Measurements from ENCODE around the gene LIN28B.
"Not testable (repeated sequence)": the region's sequence is repeated elsewhere in the genome, so short reads cannot be mapped to it uniquely, and the experiment has no call there.

The LIN28B gene

DNA sequence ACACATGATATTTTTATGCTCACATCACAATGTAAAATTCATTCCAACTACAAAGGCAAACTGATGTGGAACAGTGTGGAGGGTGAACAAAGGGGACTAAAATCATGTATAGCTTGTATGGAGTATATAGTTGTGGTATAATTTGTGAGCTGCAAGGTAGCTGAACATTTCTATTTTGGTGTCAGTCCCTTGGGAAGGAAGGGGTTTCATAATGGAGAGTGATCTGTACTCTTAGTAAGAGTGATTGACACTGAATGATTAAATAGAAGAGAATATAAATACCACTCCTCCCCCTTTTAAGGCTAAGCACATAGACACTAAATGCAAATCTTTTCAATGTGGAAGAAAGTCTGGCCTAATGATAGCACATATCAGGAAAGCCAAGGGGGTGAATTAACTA lies 118.3 kb downstream of the LIN28B start:
- no peak for DNase-seq

DNA sequence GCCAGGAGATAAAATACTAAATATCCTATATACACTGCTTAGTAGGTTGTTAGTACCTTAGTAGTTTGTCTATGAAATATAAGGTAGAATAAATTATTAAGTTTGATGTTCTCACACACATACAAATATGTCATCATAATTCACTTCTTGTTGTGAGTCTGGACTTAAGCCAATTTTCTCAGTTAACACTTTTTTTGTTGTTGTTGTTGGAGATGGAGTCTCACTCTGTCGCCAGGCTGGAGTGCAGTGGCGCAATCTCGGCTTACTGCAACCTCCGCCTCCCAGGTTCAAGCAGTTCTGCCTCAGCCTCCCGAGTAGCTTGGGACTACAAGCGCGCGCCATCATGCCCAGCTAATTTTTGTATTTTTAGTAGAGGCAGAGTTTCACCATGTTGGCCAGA lies 119.5 kb downstream of the LIN28B start:
- DNase-seq: not testable (repeated sequence)

DNA sequence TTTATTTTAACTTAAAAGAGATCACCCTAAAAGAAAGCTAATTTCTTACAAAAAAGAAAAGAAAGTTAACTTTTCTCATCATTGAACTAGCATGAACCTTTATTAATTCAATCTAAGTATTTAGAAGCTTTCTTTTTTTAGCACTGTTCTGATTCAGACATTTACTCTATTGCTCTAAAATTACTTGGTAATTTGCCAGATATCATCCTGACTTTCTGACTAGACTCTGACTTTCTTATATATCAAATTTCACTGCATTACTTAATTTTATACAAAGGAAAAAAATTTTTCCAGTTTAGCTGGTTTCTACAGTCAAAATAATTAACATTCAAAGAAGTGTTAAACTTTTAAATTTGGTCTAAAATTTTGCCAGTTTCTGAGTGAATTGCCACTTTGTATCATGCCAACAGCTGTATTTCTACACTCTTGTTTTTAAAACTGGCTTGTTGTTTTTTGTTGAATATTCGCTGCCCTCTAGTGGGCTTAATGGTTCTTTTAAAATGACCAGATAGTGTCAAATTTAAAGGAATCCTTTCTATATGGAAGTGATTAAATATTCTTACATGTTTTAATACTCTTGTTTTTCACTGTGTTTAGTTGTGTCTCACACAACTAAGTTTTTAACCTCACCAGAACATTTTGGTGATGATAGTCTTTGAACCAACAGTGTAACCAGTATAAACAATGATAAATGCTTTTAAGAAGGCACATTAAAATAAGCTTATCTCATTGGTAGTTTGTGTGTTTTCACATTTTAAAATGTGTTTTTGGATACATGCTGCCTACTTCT lies 120.9 kb downstream of the LIN28B start:
- no peak for DNase-seq

DNA sequence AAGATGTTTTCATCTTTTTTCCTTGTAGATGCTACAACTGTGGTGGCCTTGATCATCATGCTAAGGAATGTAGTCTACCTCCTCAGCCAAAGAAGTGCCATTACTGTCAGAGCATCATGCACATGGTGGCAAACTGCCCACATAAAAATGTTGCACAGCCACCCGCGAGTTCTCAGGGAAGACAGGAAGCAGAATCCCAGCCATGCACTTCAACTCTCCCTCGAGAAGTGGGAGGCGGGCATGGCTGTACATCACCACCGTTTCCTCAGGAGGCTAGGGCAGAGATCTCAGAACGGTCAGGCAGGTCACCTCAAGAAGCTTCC lies 121.4 kb downstream of the LIN28B start:
- no peak for DNase-seq

DNA sequence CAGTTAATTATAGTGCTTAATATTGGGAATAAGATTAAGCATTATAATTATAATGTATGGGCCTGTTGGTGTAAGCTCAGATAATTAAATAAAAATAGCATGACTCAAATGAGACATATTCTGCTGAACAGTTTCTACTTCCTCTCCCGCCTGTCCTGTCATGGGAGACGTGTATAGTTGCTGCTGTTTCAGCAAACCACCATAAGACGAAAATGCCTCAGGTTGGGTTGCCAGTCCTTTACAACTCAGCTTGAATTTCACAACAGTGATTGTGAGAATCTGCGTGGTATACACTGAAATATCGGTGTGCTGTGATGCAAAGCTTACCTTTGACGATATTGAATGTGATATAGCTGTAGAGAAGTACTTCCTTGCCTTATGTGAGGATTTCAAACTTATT lies 123.4 kb downstream of the LIN28B start:
- DNase-seq: no peak

DNA sequence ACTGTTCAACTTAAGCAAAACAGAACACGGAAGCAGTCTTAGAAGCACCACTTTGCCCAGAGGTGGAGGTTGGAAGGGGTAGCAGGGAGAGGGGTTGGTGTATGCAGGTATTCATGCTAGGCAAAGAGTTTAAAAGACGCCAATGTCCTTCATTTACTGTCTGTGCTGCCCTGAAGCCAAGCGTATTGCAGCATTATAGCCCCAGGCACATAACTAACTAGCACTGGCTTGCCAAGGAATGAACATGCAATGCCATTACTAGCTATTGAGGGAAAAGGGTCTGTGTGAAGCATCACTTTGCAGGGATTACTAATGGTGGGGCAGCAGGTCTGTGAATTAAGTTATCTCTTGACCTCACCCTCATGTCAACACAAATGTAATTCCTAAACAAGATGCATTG lies 124.8 kb downstream of the LIN28B start:
- not testable (repeated sequence) for DNase-seq

DNA sequence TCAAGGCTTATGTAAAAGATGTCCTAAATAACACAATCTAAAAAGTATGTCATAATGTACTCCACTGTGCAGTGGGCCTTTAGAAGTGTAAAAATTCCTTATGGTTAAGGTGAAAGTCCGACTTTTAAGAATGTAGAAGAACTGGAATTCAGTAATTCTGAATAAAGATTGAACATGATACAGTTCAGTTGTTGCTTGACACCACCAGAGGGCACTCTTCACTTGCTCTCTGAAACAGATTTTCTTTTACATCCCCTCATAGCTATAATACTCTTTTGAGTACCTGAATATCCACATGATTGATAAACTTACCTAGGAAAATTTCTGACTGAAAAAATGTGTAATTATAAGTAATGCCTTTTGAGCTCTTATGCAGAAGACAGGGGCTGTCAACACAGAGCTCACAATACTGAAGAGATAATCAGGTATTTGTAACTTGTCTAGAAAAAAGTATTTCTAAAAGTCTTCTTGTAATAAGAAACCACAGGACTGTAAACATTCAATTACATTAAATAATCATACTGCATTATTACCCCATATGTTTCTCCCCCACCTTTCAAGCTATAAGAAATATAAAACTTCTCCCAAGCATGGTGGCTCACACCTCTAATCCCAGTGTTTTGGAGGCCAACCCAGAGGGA lies 130.8 kb downstream of the LIN28B start:
- DNase-seq: peak; percentile 29

DNA sequence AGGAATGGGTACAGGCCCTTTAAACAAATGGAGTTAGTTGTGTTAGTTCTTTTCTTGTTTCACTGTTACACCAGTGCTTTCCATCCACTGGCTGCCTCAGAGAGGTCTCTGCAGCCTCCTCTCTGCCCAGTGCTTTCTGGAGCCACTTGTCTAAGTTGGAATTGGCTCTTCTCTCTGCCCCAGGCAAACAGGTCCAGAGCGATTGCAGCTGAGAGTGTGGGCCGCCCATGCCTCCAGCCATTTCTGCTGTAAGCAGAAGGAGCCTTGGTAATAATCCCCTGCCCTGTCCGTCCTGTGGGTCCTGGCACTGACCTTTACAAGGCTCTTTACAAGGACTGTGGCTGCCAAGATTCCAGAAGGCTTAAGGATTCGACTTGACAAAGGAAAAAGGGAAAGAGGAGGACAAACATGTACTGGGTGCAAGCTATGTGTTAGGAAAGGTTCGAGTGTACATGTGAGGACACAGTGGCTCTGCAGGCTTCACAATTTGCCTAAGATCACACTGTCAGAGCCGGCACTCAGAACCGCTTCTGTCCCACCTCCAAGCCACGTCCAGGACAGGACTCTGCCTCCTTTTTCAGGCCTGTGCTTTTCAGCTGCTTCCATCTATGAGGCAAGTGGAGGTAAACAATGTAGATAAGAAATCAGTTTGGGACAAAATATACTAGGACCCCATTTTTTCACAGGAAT lies 134.4 kb downstream of the LIN28B start:
- DNase-seq: no peak

DNA sequence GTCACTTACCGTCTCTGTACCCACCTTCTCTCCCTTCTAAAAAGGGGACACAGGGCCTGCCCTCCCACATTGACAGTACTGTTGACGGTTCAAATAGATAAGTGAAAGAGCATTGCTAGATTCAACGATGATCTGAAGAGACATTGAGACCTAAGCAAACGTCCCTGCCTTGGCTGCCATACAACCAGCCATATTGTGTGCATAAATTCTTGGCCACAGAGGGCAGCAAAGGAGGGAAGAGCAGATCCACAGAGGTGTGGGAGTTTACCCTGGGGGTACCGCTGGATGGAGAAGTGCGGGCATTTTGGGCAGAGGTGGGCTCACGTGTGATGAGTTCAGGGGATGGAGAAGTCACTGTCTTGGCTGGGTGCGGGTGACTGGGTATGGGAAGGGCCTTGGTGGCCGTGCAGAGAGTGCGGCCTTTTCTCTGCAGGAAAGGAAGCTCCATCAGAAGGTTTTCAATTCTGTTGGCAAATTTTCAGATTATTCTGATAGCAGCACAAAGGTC lies 137.3 kb downstream of the LIN28B start:
- no peak for DNase-seq

DNA sequence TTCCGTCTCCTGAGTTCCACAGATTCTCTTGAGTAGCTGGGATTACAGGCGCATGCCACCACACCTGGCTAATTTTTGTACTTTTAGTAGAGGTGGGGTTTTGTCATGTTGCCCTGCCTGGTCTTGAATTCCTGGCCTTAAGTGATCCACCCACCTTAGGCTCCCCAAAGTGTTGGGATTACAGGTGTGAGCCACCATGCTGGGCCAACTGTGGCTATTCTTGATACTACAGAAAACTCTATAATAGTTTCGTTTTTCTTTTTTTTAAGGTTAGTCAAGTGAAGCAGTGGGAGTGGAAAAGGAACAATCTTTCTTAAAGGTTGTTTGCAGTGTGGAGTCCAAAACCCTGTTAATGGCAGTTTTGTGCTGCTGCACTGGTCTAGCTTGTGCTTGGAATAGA lies 138.2 kb downstream of the LIN28B start:
- no peak for DNase-seq

DNA sequence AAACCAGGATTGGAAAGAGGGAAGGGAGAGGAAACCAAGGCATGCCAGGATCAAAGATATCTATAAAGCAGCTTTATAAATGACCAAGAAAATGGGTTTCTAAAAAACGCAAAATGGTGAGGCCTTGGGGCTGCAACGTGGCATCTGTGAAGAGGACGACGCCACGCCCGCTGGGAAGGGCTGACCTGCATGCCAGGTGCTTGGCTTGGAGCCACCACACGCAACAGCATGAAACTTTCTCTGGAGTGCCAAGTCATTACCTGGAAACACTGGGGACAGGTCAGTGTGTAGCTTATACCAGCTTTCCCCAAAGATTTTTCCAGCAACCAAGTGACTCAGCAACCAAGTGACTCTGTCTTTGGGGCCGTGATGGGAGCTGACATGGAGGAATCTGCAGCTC lies 140.4 kb downstream of the LIN28B start:
- DNase-seq: no peak

DNA sequence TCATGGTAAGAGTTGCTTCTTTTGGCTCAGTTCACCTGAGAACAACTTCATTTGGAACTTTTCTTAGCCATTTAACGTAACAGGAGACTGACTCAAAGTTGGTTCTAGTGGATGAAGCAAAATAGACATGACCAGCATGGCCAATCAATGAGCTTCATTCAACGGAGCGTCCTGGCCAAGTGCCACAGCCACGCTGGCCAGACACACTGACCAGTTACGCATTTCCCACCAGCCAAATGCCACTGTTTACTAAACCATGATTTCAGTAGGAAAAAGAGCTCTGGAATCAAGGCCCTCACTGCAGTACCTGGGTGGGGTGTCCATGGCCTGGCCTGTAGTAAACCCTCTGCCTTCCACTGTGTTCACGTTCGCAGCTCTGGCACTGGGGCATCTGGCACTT lies 142.5 kb downstream of the LIN28B start:
- no peak for DNase-seq

DNA sequence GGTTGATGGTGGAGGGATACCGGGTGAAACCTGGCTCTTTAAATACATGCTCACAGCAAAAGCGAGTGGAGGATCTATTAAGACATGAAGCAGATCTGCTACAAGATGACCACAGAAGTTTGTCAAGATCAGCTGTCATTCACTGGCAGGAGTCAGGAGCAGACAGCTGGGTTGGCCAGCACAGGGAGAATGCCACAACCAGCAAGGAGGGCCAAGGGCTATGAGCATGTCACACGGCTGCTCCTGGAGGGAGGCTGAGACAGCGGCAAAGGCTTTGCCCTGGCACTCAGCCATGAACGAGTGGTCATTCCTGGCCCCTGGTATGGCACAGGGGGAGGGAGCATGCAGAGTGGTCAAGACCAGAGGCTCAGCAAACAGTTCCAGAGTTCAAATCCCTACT lies 145.3 kb downstream of the LIN28B start:
- DNase-seq: no peak

DNA sequence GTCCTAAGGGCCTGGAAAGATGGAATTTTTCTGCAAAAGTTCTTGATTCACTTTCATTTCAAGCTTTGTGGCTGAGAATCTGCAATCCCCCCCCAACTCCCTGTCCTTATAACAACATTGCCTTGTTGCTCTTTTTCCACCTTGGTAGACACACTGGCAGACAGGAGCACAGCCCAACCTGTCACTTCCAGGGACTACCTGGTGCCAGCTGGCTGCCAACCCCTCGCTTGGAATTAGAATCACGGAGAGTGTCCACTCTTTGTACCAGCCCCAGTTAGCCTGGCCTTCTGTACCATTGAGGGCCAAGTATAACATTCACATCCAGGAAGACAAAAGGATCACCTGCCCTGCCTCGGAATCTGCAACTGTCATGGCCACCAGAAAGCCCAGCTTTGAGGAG lies 148.2 kb downstream of the LIN28B start:
- DNase-seq: no peak

DNA sequence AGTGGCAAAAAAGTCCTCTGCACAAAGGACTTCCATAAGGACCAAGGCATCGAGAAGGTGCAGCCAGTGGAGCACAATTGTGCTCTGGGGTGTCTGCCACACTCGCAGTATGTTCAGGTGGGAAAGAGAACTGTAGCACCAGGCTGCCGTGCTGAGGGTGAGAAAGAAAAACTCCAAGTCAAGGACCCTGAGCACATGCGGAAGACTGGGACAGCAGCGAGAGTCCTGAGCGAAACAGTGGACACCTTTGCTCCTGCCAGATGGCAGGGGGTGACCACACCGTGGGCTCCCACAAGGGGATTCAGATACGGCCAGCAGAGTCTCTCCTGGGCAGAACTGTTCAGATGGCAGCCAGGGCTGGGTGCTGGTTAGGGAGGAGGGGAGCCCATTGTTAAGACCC lies 149.4 kb downstream of the LIN28B start:
- DNase-seq: no peak

DNA sequence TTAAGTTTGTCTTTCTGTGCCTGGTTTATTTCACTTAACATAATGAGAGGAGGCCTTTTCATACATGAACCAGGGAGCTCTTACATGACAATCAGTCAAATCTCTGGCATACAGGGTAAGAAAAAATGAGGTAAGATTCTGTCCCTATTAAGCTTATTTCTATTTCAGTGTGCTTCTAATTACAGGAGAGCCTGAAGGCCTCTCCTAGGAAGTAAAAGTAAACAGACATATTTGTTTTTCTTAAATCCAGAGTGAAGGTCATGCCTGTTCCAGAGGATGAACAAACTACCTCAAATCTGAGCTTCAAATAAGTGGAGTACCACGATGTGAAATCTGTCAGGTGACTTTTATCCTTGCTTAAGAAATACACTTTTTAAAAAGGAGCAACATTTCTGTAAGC lies 150.3 kb downstream of the LIN28B start:
- DNase-seq: no peak

DNA sequence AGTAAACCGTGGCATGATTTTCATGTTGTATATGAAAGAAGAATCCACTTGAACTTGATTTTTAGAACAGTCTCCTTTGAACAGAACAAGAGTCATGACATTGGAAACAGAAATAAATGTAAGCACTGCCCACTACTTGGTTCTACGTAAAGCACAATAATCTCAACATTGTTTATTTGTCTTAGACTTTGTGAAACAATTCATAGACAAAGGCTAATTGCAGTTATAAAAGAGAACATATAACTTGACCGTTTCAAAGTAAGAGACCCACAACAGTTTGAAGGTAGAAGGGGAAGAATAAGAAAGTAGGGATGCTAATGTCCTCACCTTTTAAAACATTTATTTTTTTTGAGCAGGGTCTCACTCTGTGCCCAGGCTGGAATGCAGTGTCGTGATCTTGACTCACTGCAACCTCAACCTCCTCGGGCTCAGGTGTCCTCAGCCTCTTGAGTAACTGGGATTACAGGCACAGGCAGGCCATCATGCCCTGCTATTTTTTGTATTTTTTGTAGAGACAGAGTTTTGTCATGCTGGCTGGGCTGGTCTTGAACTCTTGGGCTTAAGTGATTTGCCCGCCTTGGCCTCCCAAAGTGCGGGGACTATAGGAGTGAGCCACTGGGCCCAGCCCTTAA lies 151.8 kb downstream of the LIN28B start:
- DNase-seq: no peak

DNA sequence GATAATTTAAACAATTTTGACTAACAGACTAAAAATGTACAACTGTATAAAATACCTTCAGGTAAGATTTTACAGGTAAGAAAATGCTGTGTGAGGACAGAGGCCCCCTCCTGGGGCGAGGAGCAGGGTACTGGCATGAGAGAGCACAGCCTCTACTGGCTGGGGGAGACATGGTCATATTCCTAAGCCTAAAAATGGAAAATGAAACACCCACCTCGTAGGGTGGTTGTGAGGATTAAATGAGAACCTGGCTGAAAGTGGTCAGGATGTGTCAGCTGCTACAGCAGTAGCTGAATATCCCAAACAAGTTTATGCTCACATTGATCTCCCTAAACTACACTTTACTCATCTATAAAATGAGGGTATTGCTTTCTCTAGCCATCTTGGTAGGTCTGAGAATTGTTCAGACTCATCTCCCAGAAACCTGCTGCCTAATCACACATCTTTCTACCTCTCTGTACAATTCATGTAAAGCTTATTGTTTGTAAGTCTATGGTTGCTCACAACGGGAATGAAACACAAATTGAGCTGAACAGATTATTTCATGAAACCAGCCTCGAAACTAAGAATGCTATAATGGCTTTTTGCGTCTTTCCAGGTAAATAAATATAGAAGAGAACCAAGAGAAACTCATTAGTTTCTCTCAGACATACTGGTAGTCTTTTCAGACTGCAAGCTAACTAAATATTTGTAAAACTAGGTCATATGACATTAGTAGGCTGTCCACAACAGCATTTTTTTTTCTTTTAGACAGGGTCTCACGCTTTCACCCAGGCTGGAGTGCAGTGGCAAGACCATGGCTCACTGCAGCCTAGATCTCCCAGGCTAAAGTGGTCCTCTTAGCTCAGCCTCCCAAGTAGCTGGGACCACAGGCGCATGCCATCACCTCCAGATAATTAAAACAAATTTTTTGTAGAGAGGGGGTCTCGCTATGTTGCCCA lies 153.3 kb downstream of the LIN28B start:
- no peak for DNase-seq

DNA sequence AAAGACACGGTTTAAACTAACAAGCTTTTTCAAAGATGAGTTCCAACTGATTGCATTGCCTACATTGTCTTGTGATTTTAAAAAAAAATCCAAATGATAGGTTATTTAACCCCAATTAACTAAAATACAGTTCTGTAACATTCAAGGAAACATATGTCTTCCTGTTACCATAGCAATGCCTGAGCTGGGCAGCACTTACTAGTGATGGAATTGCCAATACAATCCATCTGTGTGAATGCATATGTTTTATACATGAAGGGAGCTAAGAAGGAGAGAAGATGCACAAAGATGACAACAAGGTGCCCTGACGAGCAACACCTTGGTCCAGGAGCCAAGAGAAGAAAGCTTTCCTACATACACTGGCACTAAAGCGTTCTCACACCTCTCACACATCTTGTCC lies 154.2 kb downstream of the LIN28B start:
- DNase-seq: no peak

DNA sequence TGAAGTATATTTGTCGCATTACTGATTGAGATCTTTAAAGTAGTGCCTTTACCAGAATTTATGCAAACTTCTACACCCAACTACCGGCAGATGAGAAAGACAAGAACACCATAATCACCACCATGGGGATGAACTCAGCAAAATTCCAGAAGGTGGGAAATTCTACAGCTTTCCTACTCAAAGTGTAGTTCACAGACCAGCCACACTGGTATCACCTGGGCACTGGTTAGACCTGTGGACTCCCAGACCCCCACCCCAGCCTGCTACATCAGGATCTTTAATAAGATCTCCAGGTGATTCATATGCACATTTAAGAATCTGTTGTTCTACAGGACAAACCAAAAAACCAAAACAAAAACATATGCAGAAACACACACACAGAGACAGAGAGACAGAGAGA lies 155.0 kb downstream of the LIN28B start:
- DNase-seq: no peak

DNA sequence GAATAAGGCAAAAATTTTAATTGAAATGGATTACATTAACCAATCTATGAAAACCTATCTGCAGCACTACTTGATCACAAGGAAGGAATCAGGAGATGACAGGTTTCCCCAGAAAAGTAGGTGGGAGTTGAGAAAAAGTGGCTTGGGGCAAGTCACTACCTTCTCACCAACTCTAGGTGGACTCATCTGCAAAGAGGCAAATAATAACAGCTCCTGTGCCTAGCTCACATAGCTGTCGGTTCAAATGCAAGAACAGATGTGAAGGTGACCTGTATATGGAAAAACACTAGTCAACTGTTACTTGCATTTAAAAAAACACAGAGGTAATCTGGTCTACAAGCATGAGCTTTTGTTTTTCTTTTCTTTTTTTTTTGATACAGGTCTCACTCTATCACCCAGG lies 155.7 kb downstream of the LIN28B start:
- no peak for DNase-seq

DNA sequence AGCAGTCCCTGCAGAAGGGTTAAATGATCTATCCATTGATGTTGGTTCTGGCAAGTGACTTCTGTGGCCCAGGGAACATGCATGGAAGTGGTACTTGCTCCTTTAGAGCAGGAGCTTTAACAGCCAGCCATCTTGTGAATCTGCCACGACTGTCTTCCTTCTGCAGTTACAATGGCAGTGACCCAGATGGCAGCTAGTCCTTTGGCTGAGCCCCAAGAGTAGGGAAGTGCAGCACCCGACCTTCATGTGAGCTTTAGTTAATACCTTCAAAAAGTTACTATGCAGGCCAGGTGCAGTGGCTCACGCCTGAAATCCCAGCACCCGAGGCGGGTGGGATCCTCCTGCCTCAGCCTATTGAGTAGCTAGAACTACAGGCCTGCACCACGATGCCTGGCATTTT lies 156.5 kb downstream of the LIN28B start:
- no peak for DNase-seq

DNA sequence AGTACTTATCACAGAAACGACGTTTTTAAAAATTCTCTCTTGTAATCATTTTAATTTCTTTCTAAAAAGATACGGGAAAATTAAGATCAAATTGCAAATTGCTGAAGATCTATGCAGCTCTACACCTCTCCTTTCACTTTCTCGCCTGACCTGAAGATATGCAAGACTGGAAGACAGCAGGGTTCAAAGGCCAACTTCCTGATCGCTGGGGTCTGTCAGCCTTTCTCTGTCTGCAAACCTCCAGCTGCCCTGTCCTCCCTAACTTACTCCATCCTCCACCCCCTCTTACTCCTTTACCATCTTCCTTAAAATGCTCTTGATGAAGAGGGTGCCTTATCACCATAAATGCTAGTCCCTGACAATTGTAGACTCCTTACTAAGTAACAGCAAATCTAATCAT lies 159.2 kb downstream of the LIN28B start:
- DNase-seq: no peak
